HepG2 (cell line): Measurements from ENCODE around the gene MAP3K19.

Source experiments
- CTCF ChIP-seq: sonication (generic); formaldehyde crosslinking; IDR thresholded peaks from 2 replicates; pipeline ENCODE4 v1.5.0; 2020; ENCODE audit warnings: mild to moderate bottlenecking, missing genetic modification reagents, moderate library complexity
- FOXK2 ChIP-seq: fragments of 450-650 bp; IDR thresholded peaks from 2 replicates; pipeline ENCODE4 v1.6.1; 2016
- MZF1 ChIP-seq: sonication (generic); formaldehyde crosslinking; IDR thresholded peaks from 2 replicates; pipeline ENCODE4 v1.8.1; 2023; ENCODE audit warnings: mild to moderate bottlenecking, missing genetic modification reagents, borderline replicate concordance
- NFRKB ChIP-seq: fragments of 450-650 bp; IDR thresholded peaks from 2 replicates; pipeline ENCODE4 v1.6.1; 2017
- PHB2 ChIP-seq: fragments of 450-650 bp; IDR thresholded peaks from 2 replicates; pipeline ENCODE4 v1.6.1; 2018; ENCODE audit not compliant: partially characterized antibody
- POLR2AphosphoS2 ChIP-seq: IDR thresholded peaks from 2 replicates; pipeline ENCODE4 v1.6.1; 2011; ENCODE audit warnings: low read depth, low read length, improper control_type of control experiment
- USF2 ChIP-seq, 2 experiments: sonication (generic) in 1 of 2; formaldehyde crosslinking in 1 of 2; IDR thresholded peaks; 2 replicates each; pipeline versions ENCODE4 v1.5.1 to v1.6.1; 2011 to 2020; ENCODE audit warnings: borderline replicate concordance in 1 of 2, low read depth in 1 of 2, low read length in 1 of 2, mild to moderate bottlenecking in 1 of 2, missing genetic modification reagents in 1 of 2, moderate library complexity in 1 of 2
- ZBTB7A ChIP-seq: sonication (generic); formaldehyde crosslinking; IDR thresholded peaks from 2 replicates; pipeline ENCODE4 v1.8.0; 2022; ENCODE audit warnings: mild to moderate bottlenecking, missing genetic modification reagents
- ZNF253 ChIP-seq: sonication (generic); formaldehyde crosslinking; IDR thresholded peaks from 2 replicates; pipeline ENCODE4 v1.8.0; 2022; ENCODE audit warnings: mild to moderate bottlenecking, missing genetic modification reagents, borderline replicate concordance

GRCh38 chr2:135022952-135023880 lies 24.0 kb downstream of the MAP3K19 start:
- TF ChIP-seq MZF1 (CRISPR knock-in tag) (no peak), CTCF (CRISPR knock-in tag) (no peak), ZBTB7A (CRISPR knock-in tag) (no peak), USF2 (IDR thresholded peaks at IDR 0.05; ENCODE audit: low read depth, low read length) (no peak), USF2 (CRISPR knock-in tag; IDR thresholded peaks at IDR 0.05; ENCODE audit: borderline replicate concordance) (no peak), PHB2 (no peak), FOXK2 (no peak), POLR2AphosphoS2 (no peak), ZNF253 (CRISPR knock-in tag) (no peak), NFRKB (no peak)
